ENCODE measurements around the gene MGARP.
A peak's percentile ranks its signal among the peaks of the same experiment; 100 is the strongest.
"Not testable (repeated sequence)": the region's sequence is repeated elsewhere in the genome, so short reads cannot be mapped to it uniquely, and the experiment has no call there.

Gene MGARP

GRCh38 chr4:139315221-139315675 is 35.2 kb upstream of the MGARP start:
- no peak overlapping the region for H3K18ac ChIP-seq (ENCODE audit: low read length)
- H2BK15ac ChIP-seq (ENCODE audit: low read length), result no peak overlapping the region
- DNase-seq (ENCODE audit: low spot score), result no peak
- no peak overlapping the region for H3K4me2 ChIP-seq (ENCODE audit: insufficient read depth, low read length, poor library complexity, severe bottlenecking)
- no peak overlapping the region for H4K91ac ChIP-seq (ENCODE audit: low read depth, low read length, poor library complexity)
- H3K27ac ChIP-seq (replicated peaks; ENCODE audit: low read length), result no peak overlapping the region
- no CpG with 5 or more reads among the region's 13 CpGs for WGBS, 2 donors (ENCODE audit: extremely low coverage in 2 of 2, insufficient read length in 2 of 2, insufficient replicate concordance in 1 of 2)
- H3K36me3 ChIP-seq (replicated peaks in 1 of 2; ENCODE audit: control insufficient read depth in 2 of 2, insufficient read depth in 2 of 2, low read length in 2 of 2), result peaks cover 0 to 32% of the 10 kb centered on the region in 2 donors
- H3K9ac ChIP-seq (ENCODE audit: low read depth, low read length, poor library complexity), result no peak overlapping the region
- no peak overlapping the region for H2AFZ ChIP-seq (ENCODE audit: low read length)
- no peak overlapping the region for H3K23ac ChIP-seq (ENCODE audit: low read depth, low read length, poor library complexity)
- no peak overlapping the region for H2BK5ac ChIP-seq (ENCODE audit: low read length)
- H3K79me1 ChIP-seq (ENCODE audit: low read depth, low read length), result peaks cover 10% of the 10 kb centered on the region
- no peak overlapping the region for H3K4ac ChIP-seq (ENCODE audit: low read length)
- no peak overlapping the region for H2AK5ac ChIP-seq (ENCODE audit: low read depth, low read length)
- no peak overlapping the region for H2BK120ac ChIP-seq (ENCODE audit: low read depth, low read length)
- H4K8ac ChIP-seq (ENCODE audit: low read depth, low read length), result peak overlapping the region; percentile 68
- no peak overlapping the region for H3K14ac ChIP-seq (ENCODE audit: low read length)
- H3K4me3 ChIP-seq (ENCODE audit: low read length in 2 of 2), result no peak overlapping the region
- peaks cover 0 to 3% of the 10 kb centered on the region in 2 donors for H3K4me1 ChIP-seq (ENCODE audit: control insufficient read depth in 2 of 2, insufficient read depth in 1 of 2, low read depth in 1 of 2, low read length in 2 of 2)
- peaks cover 0 to 24% of the 10 kb centered on the region in 2 donors for H3K9me3 ChIP-seq (replicated peaks in 1 of 2; ENCODE audit: control insufficient read depth in 2 of 2, insufficient read depth in 1 of 2, low read depth in 1 of 2, low read length in 2 of 2)
- no peak overlapping the region for H2BK12ac ChIP-seq (ENCODE audit: low read length)
- no peaks in the 10 kb centered on the region for H3K27me3 ChIP-seq (ENCODE audit: control insufficient read depth in 3 of 3, insufficient read depth in 3 of 3, low read depth in 1 of 3, low read length in 3 of 3)

GRCh38 chr4:139314047-139314800 is 34.2 kb upstream of the MGARP start:
- H3K27ac ChIP-seq (replicated peaks; ENCODE audit: low read length), result no peak overlapping the region
- peaks cover 0 to 38% of the 10 kb centered on the region in 2 donors for H3K36me3 ChIP-seq (replicated peaks in 1 of 2; ENCODE audit: control insufficient read depth in 2 of 2, insufficient read depth in 2 of 2, low read length in 2 of 2)
- no peak overlapping the region for H3K4me3 ChIP-seq (ENCODE audit: low read length in 2 of 2)
- H4K91ac ChIP-seq (ENCODE audit: low read depth, low read length, poor library complexity), result no peak overlapping the region
- peaks cover 8% of the 10 kb centered on the region for H3K79me1 ChIP-seq (ENCODE audit: low read depth, low read length)
- no peak overlapping the region for H3K9ac ChIP-seq (ENCODE audit: low read depth, low read length, poor library complexity)
- no peak overlapping the region for H2AK5ac ChIP-seq (ENCODE audit: low read depth, low read length)
- H2BK12ac ChIP-seq (ENCODE audit: low read length), result no peak overlapping the region
- H3K27me3 ChIP-seq (ENCODE audit: control insufficient read depth in 3 of 3, insufficient read depth in 3 of 3, low read depth in 1 of 3, low read length in 3 of 3), result no peaks in the 10 kb centered on the region
- no peak for DNase-seq (ENCODE audit: low spot score)
- peaks cover 0 to 3% of the 10 kb centered on the region in 2 donors for H3K4me1 ChIP-seq (ENCODE audit: control insufficient read depth in 2 of 2, insufficient read depth in 1 of 2, low read depth in 1 of 2, low read length in 2 of 2)
- H2AFZ ChIP-seq (ENCODE audit: low read length), result no peak overlapping the region
- no peak overlapping the region for H2BK5ac ChIP-seq (ENCODE audit: low read length)
- H3K14ac ChIP-seq (ENCODE audit: low read length), result no peak overlapping the region
- no CpG with 5 or more reads among the region's 4 CpGs for WGBS, 2 donors (ENCODE audit: extremely low coverage in 2 of 2, insufficient read length in 2 of 2, insufficient replicate concordance in 1 of 2)
- H3K4ac ChIP-seq (ENCODE audit: low read length), result no peak overlapping the region
- H2BK15ac ChIP-seq (ENCODE audit: low read length), result no peak overlapping the region
- H3K23ac ChIP-seq (ENCODE audit: low read depth, low read length, poor library complexity), result no peak overlapping the region
- H3K18ac ChIP-seq (ENCODE audit: low read length), result no peak overlapping the region
- peaks cover 0 to 16% of the 10 kb centered on the region in 2 donors for H3K9me3 ChIP-seq (replicated peaks in 1 of 2; ENCODE audit: control insufficient read depth in 2 of 2, insufficient read depth in 1 of 2, low read depth in 1 of 2, low read length in 2 of 2)
- no peak overlapping the region for H4K8ac ChIP-seq (ENCODE audit: low read depth, low read length)
- no peak overlapping the region for H2BK120ac ChIP-seq (ENCODE audit: low read depth, low read length)
- H3K4me2 ChIP-seq (ENCODE audit: insufficient read depth, low read length, poor library complexity, severe bottlenecking), result peak overlapping the region; percentile 18

- Histone ChIP-seq H3K36me3 (replicated peaks in 1 of 2; ENCODE audit: control insufficient read depth in 2 of 2, insufficient read depth in 2 of 2, low read length in 2 of 2) (peaks cover 0 to 40% of the 10 kb centered on the region in 2 donors), H3K9me3 (replicated peaks in 1 of 2; ENCODE audit: control insufficient read depth in 2 of 2, insufficient read depth in 1 of 2, low read depth in 1 of 2, low read length in 2 of 2) (peaks cover 0 to 19% of the 10 kb centered on the region in 2 donors)
- not testable (repeated sequence) for H3K27ac ChIP-seq (replicated peaks; ENCODE audit: low read length); H4K91ac ChIP-seq (ENCODE audit: low read depth, low read length, poor library complexity); DNase-seq (ENCODE audit: low spot score); H3K4me2 ChIP-seq (ENCODE audit: insufficient read depth, low read length, poor library complexity, severe bottlenecking); H3K14ac ChIP-seq (ENCODE audit: low read length); H3K9ac ChIP-seq (ENCODE audit: low read depth, low read length, poor library complexity); H2BK12ac ChIP-seq (ENCODE audit: low read length); H3K27me3 ChIP-seq (ENCODE audit: control insufficient read depth in 3 of 3, insufficient read depth in 3 of 3, low read depth in 1 of 3, low read length in 3 of 3); H3K4me1 ChIP-seq (ENCODE audit: control insufficient read depth in 2 of 2, insufficient read depth in 1 of 2, low read depth in 1 of 2, low read length in 2 of 2); H3K4ac ChIP-seq (ENCODE audit: low read length); H2BK120ac ChIP-seq (ENCODE audit: low read depth, low read length); H2BK15ac ChIP-seq (ENCODE audit: low read length); H3K79me1 ChIP-seq (ENCODE audit: low read depth, low read length); H4K8ac ChIP-seq (ENCODE audit: low read depth, low read length); H2BK5ac ChIP-seq (ENCODE audit: low read length); H2AK5ac ChIP-seq (ENCODE audit: low read depth, low read length); H3K23ac ChIP-seq (ENCODE audit: low read depth, low read length, poor library complexity); H2AFZ ChIP-seq (ENCODE audit: low read length); H3K18ac ChIP-seq (ENCODE audit: low read length); H3K4me3 ChIP-seq (ENCODE audit: low read length in 2 of 2)
- no CpG with 5 or more reads among the region's 10 CpGs for WGBS, 2 donors (ENCODE audit: extremely low coverage in 2 of 2, insufficient read length in 2 of 2, insufficient replicate concordance in 1 of 2)
Observed at GRCh38 chr4:139313414-139313813, 33.4 kb upstream of the MGARP start.

GRCh38 chr4:139312552-139313332 is 32.7 kb upstream of the MGARP start:
- Histone ChIP-seq H4K8ac (ENCODE audit: low read depth, low read length) (no peak overlapping the region), H3K4ac (ENCODE audit: low read length) (no peak overlapping the region), H3K14ac (ENCODE audit: low read length) (no peak overlapping the region), H4K91ac (ENCODE audit: low read depth, low read length, poor library complexity) (no peak overlapping the region), H3K79me1 (ENCODE audit: low read depth, low read length) (peaks cover 6% of the 10 kb centered on the region), H3K27me3 (ENCODE audit: control insufficient read depth in 3 of 3, insufficient read depth in 3 of 3, low read depth in 1 of 3, low read length in 3 of 3) (no peaks in the 10 kb centered on the region), H3K18ac (ENCODE audit: low read length) (no peak overlapping the region), H2BK5ac (ENCODE audit: low read length) (no peak overlapping the region), H3K9me3 (replicated peaks in 1 of 2; ENCODE audit: control insufficient read depth in 2 of 2, insufficient read depth in 1 of 2, low read depth in 1 of 2, low read length in 2 of 2) (peaks cover 0 to 21% of the 10 kb centered on the region in 2 donors), H2AK5ac (ENCODE audit: low read depth, low read length) (no peak overlapping the region), H3K4me3 (ENCODE audit: low read length in 2 of 2) (no peak overlapping the region), H3K36me3 (replicated peaks in 1 of 2; ENCODE audit: control insufficient read depth in 2 of 2, insufficient read depth in 2 of 2, low read length in 2 of 2) (peaks cover 0 to 43% of the 10 kb centered on the region in 2 donors), H3K27ac (replicated peaks; ENCODE audit: low read length) (no peak overlapping the region), H3K4me2 (ENCODE audit: insufficient read depth, low read length, poor library complexity, severe bottlenecking) (no peak overlapping the region), H3K23ac (ENCODE audit: low read depth, low read length, poor library complexity) (no peak overlapping the region), H3K4me1 (ENCODE audit: control insufficient read depth in 2 of 2, insufficient read depth in 1 of 2, low read depth in 1 of 2, low read length in 2 of 2) (peaks cover 0 to 3% of the 10 kb centered on the region in 2 donors), H2BK120ac (ENCODE audit: low read depth, low read length) (no peak overlapping the region), H2BK12ac (ENCODE audit: low read length) (no peak overlapping the region), H2AFZ (ENCODE audit: low read length) (no peak overlapping the region), H3K9ac (ENCODE audit: low read depth, low read length, poor library complexity) (no peak overlapping the region), H2BK15ac (ENCODE audit: low read length) (no peak overlapping the region)
- WGBS, 2 donors (ENCODE audit: extremely low coverage in 2 of 2, insufficient read length in 2 of 2, insufficient replicate concordance in 1 of 2), result no CpG with 5 or more reads among the region's 3 CpGs
- DNase-seq (ENCODE audit: low spot score), result no peak

All from neuronal stem cell (in vitro differentiated cells).